GM10248 (cell line): ENCODE measurements around the gene VPS35L.

Source experiments
- CTCF ChIA-PET: fragments of 300-600 bp; sonication (Branson Sonifier 250); formaldehyde crosslinking; extraction: SDS; loops from one replicate; lab custom pipeline; 2021; ENCODE audit warnings: antibody characterized with exemption; lab: Yijun Ruan, JAX
- POLR2A ChIA-PET: fragments of 350-650 bp; sonication (Branson Sonifier 250); formaldehyde crosslinking; extraction: SDS; loops from one replicate; lab custom pipeline; 2020; ENCODE audit warnings: antibody characterized with exemption; lab: Yijun Ruan, JAX
- DNase-seq: peaks from one replicate; pipeline ENCODE4 v3.0.0; 2012; ENCODE audit errors: extremely low spot score
- TF ChIP-seq, protein P1 (sequence below): IDR thresholded peaks from 2 replicates; pipeline ENCODE4 v1.5.1; 2012; ENCODE audit warnings: mild to moderate bottlenecking, low read depth; ENCODE audit errors: extremely low read depth, missing control alignments, control extremely low read depth

Gene VPS35L

DNA sequence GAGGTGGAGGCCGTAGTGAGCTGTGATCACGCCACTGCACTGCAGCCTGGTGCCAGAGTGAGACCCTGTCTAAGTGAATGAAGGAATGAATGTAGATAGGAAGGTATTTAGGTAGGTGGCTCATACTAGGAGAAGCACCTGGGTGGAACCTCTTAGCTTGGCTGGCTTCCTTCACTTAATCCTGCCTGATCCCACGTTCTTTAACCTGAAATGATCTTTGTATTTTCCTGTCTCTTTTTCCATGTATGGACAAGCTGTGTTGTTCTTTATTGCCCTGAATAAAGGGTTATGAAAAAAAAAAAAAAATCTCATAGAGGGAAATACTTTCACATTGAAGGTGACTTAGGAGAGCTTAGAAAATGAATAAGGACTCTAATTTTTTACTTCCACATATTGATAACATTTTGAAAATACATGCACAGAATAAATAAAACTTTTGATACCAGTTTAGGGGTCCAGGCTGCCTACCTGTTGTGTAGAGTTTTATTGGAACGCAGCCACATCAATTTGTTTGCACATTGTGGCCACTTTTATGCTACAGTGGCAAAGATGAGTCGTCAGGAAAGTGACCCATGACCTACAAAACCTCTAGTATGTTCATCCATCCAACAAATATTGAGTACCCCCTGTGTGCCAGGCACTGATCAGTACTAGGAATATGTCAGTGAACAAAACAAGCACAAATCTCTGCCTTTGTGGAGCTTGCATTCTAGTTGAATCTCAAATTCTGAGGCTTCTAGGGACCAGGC, 44.6 kb downstream of the VPS35L start:
- DNase-seq = no peak
- CTCF ChIA-PET = interaction anchor here (0.7 to 7.1 kb wide), 10 partner anchors 7 to 700 kb away, joined by 3 to 65 read pairs (median 4); partner anchors contain the start of gene VPS35L
- TF ChIP-seq, protein P1, sequence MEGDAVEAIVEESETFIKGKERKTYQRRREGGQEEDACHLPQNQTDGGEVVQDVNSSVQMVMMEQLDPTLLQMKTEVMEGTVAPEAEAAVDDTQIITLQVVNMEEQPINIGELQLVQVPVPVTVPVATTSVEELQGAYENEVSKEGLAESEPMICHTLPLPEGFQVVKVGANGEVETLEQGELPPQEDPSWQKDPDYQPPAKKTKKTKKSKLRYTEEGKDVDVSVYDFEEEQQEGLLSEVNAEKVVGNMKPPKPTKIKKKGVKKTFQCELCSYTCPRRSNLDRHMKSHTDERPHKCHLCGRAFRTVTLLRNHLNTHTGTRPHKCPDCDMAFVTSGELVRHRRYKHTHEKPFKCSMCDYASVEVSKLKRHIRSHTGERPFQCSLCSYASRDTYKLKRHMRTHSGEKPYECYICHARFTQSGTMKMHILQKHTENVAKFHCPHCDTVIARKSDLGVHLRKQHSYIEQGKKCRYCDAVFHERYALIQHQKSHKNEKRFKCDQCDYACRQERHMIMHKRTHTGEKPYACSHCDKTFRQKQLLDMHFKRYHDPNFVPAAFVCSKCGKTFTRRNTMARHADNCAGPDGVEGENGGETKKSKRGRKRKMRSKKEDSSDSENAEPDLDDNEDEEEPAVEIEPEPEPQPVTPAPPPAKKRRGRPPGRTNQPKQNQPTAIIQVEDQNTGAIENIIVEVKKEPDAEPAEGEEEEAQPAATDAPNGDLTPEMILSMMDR = no peak
- POLR2A ChIA-PET = no interaction called here

- TF ChIP-seq, protein P1 = peak; percentile 47
- CTCF ChIA-PET = interaction anchor here (0.6 to 7.1 kb wide), 17 partner anchors 9 to 785 kb away, joined by 3 to 65 read pairs (median 3); partner anchors contain the start of gene VPS35L
- POLR2A ChIA-PET = no interaction called here
- DNase-seq = peak; percentile 24
Measured at GRCh38 chr16:19601083-19601976, 45.8 kb downstream of the VPS35L start.

- TF ChIP-seq, protein P1 = no peak
- DNase-seq = no peak
- CTCF ChIA-PET = interaction anchor here (0.9 to 1.6 kb wide), 2 partner anchors 11 to 302 kb away, joined by 3 to 5 read pairs; no protein-coding TSS in a partner anchor
- POLR2A ChIA-PET = no interaction called here
Measured at GRCh38 chr16:19604911-19605310, 49.4 kb downstream of the VPS35L start.

DNA sequence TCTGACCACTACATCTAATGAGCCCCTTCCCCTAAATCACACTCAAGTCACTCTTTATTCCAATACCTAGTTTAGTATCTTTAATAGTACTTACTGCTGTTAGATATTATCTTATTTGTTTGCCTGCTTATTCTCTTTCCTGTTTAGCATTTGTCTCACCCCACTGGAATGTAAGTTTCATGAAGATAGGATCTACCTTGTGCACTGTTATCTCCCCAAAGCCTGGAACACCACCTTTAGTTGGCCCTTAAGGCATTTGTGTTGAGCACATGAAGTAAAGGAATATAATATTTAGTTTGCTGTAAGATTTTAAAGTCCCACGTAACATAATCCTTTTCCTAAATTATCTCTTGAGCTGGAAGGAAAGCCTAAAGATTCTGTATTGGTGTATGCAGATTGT, 50.2 kb downstream of the VPS35L start:
- TF ChIP-seq, protein P1 = no peak
- no peak for DNase-seq
- ChIA-PET POLR2A (no interaction called here), CTCF (interaction anchor here (1.6 kb wide), 1 partner anchor 302 kb away, joined by 5 read pairs; no protein-coding TSS in a partner anchor)

- ChIA-PET CTCF (interaction anchor here (1.2 to 2.0 kb wide), 5 partner anchors 9 to 299 kb away, joined by 3 to 9 read pairs (median 4); no protein-coding TSS in a partner anchor), POLR2A (no interaction called here)
- TF ChIP-seq, protein P1 = no peak
- DNase-seq = no peak
Measured at GRCh38 chr16:19607616-19608280, 52.2 kb downstream of the VPS35L start.

DNA sequence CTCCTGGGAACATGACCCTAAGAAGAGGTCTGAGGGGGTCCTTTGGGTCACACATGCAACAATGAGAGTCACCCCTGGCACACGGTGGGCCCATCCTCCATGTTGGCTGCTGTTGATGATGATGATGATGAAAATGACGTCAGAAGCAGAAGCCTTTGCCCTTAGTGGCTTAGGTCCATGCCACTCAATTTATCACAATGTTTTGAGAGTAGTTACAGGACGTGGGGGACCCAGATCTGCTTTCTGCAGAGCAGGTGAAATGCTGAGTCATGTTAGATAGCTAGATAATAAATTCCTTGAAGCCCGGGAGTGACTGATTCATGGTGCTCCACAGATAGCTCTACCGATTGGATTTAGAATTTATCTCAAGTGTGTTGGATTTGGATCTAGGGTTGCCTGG, 53.9 kb downstream of the VPS35L start:
- ChIA-PET CTCF (no interaction called here), POLR2A (no interaction called here)
- TF ChIP-seq, protein P1 = no peak
- DNase-seq = no peak
